Measurements from ENCODE around the gene RBM39. TPM values are rescaled to one million over a fixed set of nuclear protein-coding genes. Genes with fewer than 3 reads are reported as not detected.

Gene RBM39
- total RNA-seq, 1 experiment from 2014 or later: 282 TPM

DNA sequence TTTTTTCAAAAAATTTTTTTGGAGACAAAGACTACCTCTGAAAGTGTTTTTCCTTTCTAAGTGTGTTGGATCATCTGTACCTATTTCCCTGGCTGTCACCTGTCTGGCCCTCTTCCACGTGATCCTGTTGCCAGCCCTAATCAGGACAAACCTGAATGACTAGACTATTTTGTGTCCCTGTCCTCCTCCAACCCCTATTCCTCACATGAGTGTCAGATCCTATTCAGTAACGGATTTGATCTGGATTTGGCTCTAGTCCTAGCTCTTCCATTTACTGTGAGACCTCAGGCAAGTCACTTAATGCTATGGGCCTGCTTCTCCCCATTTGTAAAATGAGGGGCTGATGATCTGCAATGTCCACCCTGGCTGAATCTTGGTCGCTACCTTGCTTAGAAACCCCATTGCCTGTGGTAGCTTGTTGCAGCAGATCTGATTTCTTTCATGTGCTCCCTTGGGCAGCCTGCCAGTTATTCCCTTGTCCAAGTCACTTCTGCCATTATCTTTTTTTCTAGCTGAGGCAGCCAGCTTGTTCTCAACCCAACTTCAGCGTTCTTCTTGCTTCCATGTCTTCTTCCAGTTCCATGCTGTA is 34.5 kb upstream of the RBM39 start:
- BruUV-seq (replicated peaks): no TSS peak

GRCh38 chr20:35774391-35774790 is 32.3 kb upstream of the RBM39 start:
- no peak for DNase-seq (ENCODE audit: low read depth, low spot score)
- ChIA-PET CTCF (no interaction called here), POLR2A (no interaction called here)
- Histone ChIP-seq H3K27ac (ENCODE audit: low read length) (no peak overlapping the region), H3K4me3 (ENCODE audit: low read depth in 2 of 2, low read length in 2 of 2) (no peak overlapping the region), H3K9me3 (ENCODE audit: control insufficient read depth, insufficient read depth, low read depth, low read length) (no peaks in the 10 kb centered on the region), H3K36me3 (ENCODE audit: control insufficient read depth, insufficient read depth, low read length) (no peaks in the 10 kb centered on the region; the same call in 1 of the 2 replicates), H3K4me1 (ENCODE audit: control insufficient read depth, insufficient read depth, low read length) (peaks cover 21% of the 10 kb centered on the region), H3K27me3 (ENCODE audit: control insufficient read depth, insufficient read depth, low read length) (no peaks in the 10 kb centered on the region)
- no peak for ATAC-seq
- in situ Hi-C loops (cut with HindIII; ENCODE audit: low pct_unique_long_range_greater_than_20kb, low sequenced_read_pairs): no loop called here
- no TSS peak for BruUV-seq (replicated peaks)
- intact Hi-C loops (cut with micrococcal nuclease; ENCODE audit: unreplicated experiment): no loop called here
- no peak for TF ChIP-seq SIN3A (IDR thresholded peaks at IDR 0.05; ENCODE audit: borderline replicate concordance, insufficient read depth, low read depth, low read length)

More for the DNA sequence above, 34.5 kb upstream of the RBM39 start:
- Histone ChIP-seq H3K27me3 (ENCODE audit: control insufficient read depth, insufficient read depth, low read length) (no peaks in the 10 kb centered on the region), H3K4me3 (ENCODE audit: low read depth in 2 of 2, low read length in 2 of 2) (no peak overlapping the region), H3K27ac (ENCODE audit: low read length) (no peak overlapping the region), H3K9me3 (ENCODE audit: control insufficient read depth, insufficient read depth, low read depth, low read length) (no peaks in the 10 kb centered on the region), H3K4me1 (ENCODE audit: control insufficient read depth, insufficient read depth, low read length) (peaks cover 20% of the 10 kb centered on the region), H3K36me3 (ENCODE audit: control insufficient read depth, insufficient read depth, low read length) (no peaks in the 10 kb centered on the region; the same call in 1 of the 2 replicates)
- ATAC-seq (no peak), DNase-seq (ENCODE audit: low read depth, low spot score) (no peak)
- POLR2A ChIA-PET: interaction anchor here (0.5 to 0.7 kb wide), 2 partner anchors 34 to 96 kb away, joined by 3 to 7 read pairs; partner anchors contain the start of gene RBM39
- intact Hi-C loops (cut with micrococcal nuclease; ENCODE audit: unreplicated experiment): no loop called here
- CTCF ChIA-PET: no interaction called here
- in situ Hi-C loops (cut with HindIII; ENCODE audit: low pct_unique_long_range_greater_than_20kb, low sequenced_read_pairs): no loop called here
- no peak for TF ChIP-seq SIN3A (IDR thresholded peaks at IDR 0.05; ENCODE audit: borderline replicate concordance, insufficient read depth, low read depth, low read length)
- TF ChIP-seq REST (IDR thresholded peaks at IDR 0.05; ENCODE audit: insufficient read depth in 1 of 2, low read depth in 2 of 2, low read length in 1 of 2): no peak
- TF ChIP-seq, protein P1, sequence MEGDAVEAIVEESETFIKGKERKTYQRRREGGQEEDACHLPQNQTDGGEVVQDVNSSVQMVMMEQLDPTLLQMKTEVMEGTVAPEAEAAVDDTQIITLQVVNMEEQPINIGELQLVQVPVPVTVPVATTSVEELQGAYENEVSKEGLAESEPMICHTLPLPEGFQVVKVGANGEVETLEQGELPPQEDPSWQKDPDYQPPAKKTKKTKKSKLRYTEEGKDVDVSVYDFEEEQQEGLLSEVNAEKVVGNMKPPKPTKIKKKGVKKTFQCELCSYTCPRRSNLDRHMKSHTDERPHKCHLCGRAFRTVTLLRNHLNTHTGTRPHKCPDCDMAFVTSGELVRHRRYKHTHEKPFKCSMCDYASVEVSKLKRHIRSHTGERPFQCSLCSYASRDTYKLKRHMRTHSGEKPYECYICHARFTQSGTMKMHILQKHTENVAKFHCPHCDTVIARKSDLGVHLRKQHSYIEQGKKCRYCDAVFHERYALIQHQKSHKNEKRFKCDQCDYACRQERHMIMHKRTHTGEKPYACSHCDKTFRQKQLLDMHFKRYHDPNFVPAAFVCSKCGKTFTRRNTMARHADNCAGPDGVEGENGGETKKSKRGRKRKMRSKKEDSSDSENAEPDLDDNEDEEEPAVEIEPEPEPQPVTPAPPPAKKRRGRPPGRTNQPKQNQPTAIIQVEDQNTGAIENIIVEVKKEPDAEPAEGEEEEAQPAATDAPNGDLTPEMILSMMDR (IDR thresholded peaks at IDR 0.05): no peak
- no peak for TF ChIP-seq POLR2AphosphoS5 (IDR thresholded peaks at IDR 0.05; ENCODE audit: low read depth, low read length)
- TF ChIP-seq TCF7L2 (IDR thresholded peaks at IDR 0.05; ENCODE audit: low read depth, low read length): no peak

- CTCF ChIA-PET: no interaction called here
- H3K36me3 ChIP-seq (ENCODE audit: control insufficient read depth, insufficient read depth, low read length): no peaks in the 10 kb centered on the region; the same call in 1 of the 2 replicates
- no peaks in the 10 kb centered on the region for H3K27me3 ChIP-seq (ENCODE audit: control insufficient read depth, insufficient read depth, low read length)
- H3K4me1 ChIP-seq (ENCODE audit: control insufficient read depth, insufficient read depth, low read length): peaks cover 31% of the 10 kb centered on the region
- H3K9me3 ChIP-seq (ENCODE audit: control insufficient read depth, insufficient read depth, low read depth, low read length): no peaks in the 10 kb centered on the region
- intact Hi-C loops (cut with micrococcal nuclease; ENCODE audit: unreplicated experiment): no loop called here
- in situ Hi-C loops (cut with HindIII; ENCODE audit: low pct_unique_long_range_greater_than_20kb, low sequenced_read_pairs): no loop called here
- no TSS peak for BruUV-seq (replicated peaks)
- ATAC-seq (no peak), DNase-seq (ENCODE audit: low read depth, low spot score) (no peak)
- H3K4me3 ChIP-seq (ENCODE audit: low read depth in 2 of 2, low read length in 2 of 2): peak overlapping the region; percentile 79 to 81
- H3K27ac ChIP-seq (ENCODE audit: low read length): peak overlapping the region; percentile 95
- POLR2A ChIA-PET: no interaction called here
- TF ChIP-seq POLR2AphosphoS5 (IDR thresholded peaks at IDR 0.05; ENCODE audit: low read depth, low read length) (no peak), TCF7L2 (IDR thresholded peaks at IDR 0.05; ENCODE audit: low read depth, low read length) (no peak), SIN3A (IDR thresholded peaks at IDR 0.05; ENCODE audit: borderline replicate concordance, insufficient read depth, low read depth, low read length) (no peak), REST (IDR thresholded peaks at IDR 0.05; ENCODE audit: insufficient read depth in 1 of 2, low read depth in 2 of 2, low read length in 1 of 2) (no peak)
- TF ChIP-seq, protein P1 (IDR thresholded peaks at IDR 0.05): no peak
These were observed 31.2 kb upstream of the RBM39 start for GRCh38 chr20:35773154-35773751.

All from Panc1 (cell line).